Liver (tissue), 3 donors: ENCODE results near the gene ANTXR1.

Experiments used
- CTCF ChIP-seq: fragments of 150-350 bp; IDR thresholded peaks from 2 replicates; pipeline ENCODE4 v1.5.1; 2017; ENCODE audit warnings: improper control_type of control experiment, low read depth, low read length; ENCODE audit not compliant: missing input control
- FOXA1 ChIP-seq: IDR thresholded peaks from 2 replicates; pipeline ENCODE4 v1.6.1; 2016; ENCODE audit warnings: antibody characterized with exemption
- GABPA ChIP-seq, 2 donors: IDR thresholded peaks in 1 of 2; conservative IDR thresholded peaks in 1 of 2; 2 replicates each; pipeline ENCODE4 v1.6.1; 2016; ENCODE audit warnings: antibody characterized with exemption in 2 of 2, mild to moderate bottlenecking in 1 of 2, moderate library complexity in 1 of 2
- SP1 ChIP-seq: IDR thresholded peaks from 2 replicates; pipeline ENCODE4 v1.6.1; 2018; ENCODE audit warnings: antibody characterized with exemption, mild to moderate bottlenecking
- TAF1 ChIP-seq: conservative IDR thresholded peaks from 2 replicates; pipeline ENCODE4 v1.6.1; 2016; ENCODE audit warnings: antibody characterized with exemption, mild to moderate bottlenecking
- YY1 ChIP-seq: IDR thresholded peaks from 2 replicates; pipeline ENCODE4 v1.6.1; 2016; ENCODE audit warnings: antibody characterized with exemption, mild to moderate bottlenecking
- TF ChIP-seq, protein P1 (sequence below): IDR thresholded peaks from 2 replicates; pipeline ENCODE4 v1.6.1; 2016; ENCODE audit warnings: antibody characterized with exemption
- donor health status: healthy.
- donor health status: healthy.

DNA sequence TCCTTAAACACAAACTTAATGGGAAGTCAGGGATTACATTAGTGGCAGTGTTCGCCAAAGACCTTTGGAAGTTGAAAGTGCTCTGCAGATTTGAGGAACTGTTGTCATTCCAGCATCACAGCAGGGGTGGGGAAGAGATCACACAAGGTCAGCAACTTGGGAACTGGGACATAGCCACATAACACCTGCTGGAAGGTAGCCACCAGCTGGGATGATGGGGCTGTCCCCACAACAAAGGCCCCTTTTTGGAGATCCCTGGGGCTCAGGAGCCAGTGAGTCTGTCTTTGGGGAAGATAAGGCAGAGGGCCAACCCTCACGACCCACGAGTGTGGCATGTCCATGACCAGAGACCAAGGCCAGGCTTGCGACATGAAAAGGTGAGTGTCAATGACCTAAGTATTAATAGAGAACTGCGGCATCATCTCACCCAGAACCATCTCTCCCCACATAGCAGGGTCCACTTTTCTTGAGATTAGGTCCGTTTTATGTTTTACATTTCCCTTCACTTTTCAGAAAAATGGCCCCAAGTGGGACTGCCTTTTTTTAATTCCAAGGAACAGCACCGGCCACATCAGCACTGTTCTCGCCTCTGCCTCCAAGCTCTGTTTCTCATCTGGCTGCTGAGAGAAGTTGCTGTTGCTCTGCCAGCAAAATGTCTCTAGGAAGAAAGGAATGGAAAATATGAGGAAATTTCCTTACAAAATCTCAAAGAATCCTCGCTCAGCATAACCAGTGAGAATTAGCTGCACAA is 267.1 kb downstream of the ANTXR1 start:
- no peak for TF ChIP-seq CTCF
- TF ChIP-seq SP1, result no peak
- TF ChIP-seq, protein P1, sequence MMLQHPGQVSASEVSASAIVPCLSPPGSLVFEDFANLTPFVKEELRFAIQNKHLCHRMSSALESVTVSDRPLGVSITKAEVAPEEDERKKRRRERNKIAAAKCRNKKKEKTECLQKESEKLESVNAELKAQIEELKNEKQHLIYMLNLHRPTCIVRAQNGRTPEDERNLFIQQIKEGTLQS, result no peak
- TF ChIP-seq TAF1, result no peak
- no peak for TF ChIP-seq GABPA (IDR thresholded peaks at IDR 0.05 in 1 of 2, conservative IDR thresholded peaks at IDR 0.05 in 1 of 2)
- TF ChIP-seq FOXA1, result no peak
- TF ChIP-seq YY1, result no peak
